ENCODE results near the gene NAA15.
"Not testable (repeated sequence)": the region's sequence is repeated elsewhere in the genome, so short reads cannot be mapped to it uniquely, and the experiment has no call there.

Gene NAA15

GRCh38 chr4:139301113-139301820, at the start of gene NAA15:
Gene NAA15 (plus strand): TSS chr4:139301505. CDS start chr4:139301778, 273 bp downstream.
- peak; percentile 95 to 98 for DNase-seq

DNA sequence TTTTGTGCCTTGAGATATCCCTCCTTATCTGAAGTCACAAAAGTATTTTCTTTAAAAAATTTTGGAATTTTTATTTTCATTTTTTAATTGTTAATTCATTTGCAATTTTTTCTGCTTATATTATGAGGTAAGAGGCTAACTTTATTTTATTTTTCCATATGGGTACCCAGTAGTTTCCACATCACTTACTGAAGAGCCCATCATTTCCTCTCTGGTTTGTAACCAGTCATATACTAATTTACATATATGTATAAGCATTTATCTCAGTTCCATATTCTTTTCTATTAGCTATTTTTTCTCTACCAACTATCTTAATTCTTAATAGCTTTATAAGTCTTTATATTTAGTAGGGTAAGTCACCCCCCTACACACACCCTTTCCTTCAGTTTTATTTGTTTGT, 48.3 kb upstream of the NAA15 start:
- DNase-seq, result no peak

DNA sequence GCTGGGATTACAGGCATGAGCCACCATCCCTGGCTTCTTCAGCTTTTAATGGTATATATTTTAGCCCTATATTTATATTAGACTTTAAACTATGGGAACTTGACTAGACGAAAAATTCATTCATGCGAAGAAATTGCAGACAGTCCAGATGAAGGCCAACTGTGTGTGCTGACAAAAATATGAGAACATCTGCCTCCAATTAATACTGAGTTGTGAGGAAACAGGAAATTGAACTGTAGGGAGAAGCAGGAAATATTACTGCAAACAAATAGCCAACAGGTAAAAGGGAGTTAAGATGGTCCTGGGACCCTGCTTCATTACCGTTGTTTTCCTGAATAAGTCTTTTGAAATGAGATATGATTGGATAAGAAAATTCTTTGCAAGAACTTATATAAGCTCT, 47.6 kb upstream of the NAA15 start:
- no peak for DNase-seq

- DNase-seq, result not testable (repeated sequence)
Measured at GRCh38 chr4:139255581-139255980, 45.7 kb upstream of the NAA15 start.

- no peak for DNase-seq
Measured at GRCh38 chr4:139256349-139256748, 45.0 kb upstream of the NAA15 start.

- no peak for DNase-seq
Measured at GRCh38 chr4:139265654-139266053, 35.7 kb upstream of the NAA15 start.

DNA sequence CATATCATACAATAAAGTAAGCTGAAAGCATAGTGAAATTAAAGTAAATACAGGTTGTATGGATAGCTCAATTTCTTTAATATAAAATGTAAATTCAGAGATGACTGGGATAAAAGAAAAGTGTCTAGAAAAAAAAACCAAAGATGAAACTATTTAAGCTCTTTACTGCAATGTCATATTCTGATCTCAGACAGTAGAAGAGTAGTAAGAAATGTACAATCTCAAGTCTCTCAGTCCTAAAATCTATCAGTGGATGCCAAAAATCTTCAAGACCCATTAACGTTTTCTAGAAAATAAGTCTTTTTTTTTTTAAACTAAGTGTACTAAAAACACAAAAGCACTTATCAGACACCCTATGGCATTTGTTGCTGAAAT, 35.1 kb upstream of the NAA15 start:
- DNase-seq, result no peak

DNA sequence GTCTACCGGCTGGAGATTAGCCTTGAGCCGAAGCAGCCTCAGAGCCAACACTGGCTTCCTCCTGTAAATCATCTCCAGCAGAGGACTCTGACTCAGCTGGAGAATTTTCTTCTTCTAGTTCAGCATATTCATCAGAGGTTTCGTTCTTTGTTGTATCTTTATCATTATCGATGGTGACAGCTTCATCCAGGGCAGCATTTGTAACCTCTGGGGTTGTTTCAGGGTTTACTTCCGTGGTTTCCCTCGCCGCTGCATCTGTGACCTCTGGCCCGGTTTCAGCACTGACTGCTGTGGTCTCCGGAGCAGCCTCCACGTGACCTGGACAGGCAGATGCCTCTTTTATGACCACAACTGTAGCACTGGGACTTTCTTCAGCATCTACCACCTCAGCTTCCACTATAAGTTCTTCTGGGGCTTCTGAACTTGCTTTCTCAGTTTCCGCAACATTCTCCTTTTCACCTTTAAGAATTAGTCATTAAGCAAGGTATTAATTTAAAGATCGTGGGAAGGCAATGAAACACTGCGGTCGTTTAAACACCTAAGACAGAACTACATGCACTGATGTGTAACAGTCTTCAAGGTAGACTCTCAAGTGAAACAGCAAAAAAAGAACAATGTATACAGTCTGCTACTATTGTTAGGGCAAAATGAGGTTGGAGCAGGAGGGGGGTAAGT, 34.6 kb upstream of the NAA15 start:
- peak in 1 of 2 experiments; percentile 12 for DNase-seq

GRCh38 chr4:139267301-139267700, 34.0 kb upstream of the NAA15 start:
- DNase-seq, result no peak

DNA sequence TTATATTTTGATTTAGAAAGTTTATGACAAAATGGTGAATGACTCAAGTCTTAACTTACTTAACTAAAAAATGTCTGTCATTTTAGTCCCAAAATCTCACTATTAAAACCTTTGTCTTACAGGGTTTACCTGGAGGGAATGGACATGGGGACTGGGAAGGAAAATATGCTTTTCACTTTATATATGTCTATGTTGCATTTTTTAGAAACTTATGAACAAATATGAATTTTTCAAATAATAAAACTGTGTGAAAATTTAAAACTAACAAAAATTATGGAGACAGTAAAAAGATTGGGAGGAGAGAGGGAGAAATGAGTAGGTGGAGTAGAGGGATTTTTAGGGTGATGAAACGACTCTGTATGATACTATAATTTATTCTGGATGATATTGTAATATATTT, 27.5 kb upstream of the NAA15 start:
- DNase-seq, result no peak

DNA sequence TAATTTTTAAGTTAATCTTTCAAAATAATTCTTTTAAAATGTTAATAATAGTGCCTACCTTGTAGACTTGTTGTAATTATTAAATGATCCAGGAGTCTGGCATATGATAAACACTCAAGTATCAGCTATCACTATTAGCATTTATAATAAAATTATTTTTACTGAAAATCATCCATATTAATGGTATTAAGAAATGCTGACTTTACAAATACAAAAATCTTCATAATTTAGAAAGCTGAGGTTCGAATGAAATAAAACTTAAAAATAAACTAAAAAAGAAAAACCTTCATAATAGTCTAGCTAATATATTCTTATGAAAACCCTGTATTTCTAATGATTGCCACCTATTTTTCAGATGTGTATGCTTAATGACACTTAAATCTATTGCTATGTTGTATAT, 26.5 kb upstream of the NAA15 start:
- DNase-seq, result no peak

DNA sequence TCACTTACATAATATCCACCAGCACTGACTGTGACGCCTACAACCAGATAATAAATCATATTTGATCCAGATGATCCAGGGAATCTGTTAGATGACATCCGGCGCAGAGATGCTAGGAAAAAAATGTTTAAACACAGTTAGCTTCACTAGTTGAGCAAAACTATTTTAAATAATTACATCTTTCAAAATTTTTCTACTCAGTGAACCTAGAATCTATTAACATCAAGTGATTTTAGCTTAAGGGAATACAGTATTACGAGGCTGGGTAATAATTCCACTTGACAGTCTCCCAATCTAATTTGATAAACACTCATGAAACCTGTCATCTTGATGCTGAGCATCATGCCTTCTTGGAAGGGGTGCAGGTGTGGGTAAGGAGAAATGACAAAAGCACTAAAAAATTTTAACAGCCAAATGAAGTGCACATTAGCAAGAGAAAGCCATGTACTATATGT, 26.0 kb upstream of the NAA15 start:
- DNase-seq, result no peak

DNA sequence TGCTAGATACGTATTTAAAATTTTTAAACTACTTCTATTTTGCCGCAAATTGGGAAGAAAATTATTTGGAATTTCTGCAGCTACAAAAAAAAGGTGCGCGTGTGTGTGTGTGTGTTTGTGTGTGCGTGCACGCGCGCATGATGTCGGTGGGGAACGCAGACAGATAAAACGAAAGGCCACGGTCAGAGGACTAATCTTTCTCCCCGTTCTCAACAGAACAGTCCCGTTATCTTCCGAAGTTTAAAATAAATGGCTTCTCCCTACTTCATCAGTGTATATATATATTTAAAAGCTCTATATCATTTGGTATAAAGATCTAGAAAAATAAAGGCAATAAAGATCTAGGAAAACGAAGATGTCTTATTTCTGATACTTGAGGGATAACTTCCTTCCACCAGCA, 22.8 kb upstream of the NAA15 start:
- no peak for DNase-seq

DNA sequence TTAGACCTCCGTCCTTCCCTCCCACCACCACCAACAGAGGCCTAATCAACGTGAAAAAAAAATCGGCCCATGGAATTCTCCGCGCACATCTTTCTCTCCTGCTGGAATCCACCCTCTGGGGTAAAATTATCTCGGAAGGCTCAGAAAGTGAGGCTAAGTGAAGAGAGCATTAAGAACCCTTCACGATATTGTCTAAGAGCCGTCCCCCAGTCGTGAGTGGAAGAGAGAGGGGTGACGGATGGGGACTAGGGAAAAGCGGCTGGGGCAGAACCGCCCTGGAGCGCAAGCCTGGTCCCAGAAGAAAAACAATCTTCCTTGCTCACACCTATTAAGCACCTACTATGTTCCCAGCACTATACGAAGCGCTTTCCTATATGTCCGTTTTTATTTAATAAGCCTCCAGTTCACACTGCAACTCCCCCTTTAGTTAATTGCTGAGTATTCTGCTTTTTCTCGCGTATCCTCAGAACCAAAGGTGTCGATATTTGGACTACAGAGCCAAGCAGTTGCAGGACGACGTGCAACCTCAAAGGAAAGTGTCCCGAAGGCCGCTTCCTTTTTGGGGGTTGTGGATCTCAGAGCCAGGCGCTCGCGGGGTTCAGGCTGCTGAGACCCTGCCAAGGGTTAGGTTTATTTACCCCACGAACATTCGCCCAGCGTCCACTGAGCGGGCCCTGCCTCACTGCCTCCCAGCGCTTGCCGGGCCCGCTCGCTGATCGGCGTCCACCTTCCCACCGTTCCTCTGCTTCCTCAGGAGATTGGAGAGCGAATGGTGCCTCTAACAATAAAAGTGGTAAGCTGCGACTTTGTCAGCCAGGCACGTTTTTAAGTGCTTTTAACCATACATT, 22.2 kb upstream of the NAA15 start:
- DNase-seq, result no peak

DNA sequence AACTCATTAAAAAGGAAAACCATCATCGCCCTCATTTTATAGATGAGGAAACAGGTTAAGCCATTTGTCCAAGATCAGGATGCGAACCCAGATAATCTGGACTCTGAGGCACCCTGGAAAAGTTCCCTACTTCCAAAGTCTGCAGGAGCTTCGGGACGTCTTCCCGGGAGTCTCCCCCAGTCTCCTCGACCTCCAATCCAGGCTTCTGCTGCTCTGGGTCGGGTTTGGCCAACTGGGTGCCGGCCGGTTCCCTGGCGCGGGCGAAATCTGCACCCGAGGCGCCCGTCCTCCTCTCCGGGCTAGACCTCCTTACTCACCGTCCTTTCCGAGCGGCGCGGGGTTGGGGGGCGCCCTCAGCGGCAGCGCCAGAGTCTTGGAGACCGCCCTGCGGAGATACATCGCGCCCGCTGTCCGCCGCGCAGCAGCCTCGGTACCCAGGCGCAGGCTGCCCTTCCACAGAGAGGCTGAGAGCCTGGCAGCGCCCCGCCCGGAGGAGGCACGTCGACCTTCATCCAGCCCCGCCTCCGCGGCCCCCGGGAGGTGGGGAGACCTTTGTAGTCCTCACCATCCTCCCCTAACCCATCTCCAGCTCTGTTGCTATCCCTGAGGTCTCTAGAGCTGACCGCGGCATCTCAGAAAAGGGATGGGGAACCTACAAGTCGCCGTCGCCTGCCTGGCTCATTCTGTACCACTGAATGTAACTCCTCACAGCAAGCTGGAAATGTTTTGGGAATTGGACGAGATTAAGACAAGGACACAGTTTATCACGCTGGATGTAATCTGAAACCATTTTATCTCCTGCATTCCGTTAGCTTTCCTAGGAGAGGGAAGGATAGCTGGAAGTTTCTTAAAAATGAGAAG, 21.3 kb upstream of the NAA15 start, which contains the start of gene MGARP:
Gene MGARP, minus strand, starts transcription at position 466 of the 861 bp plus-strand sequence. Its CDS starts 67 bp downstream, at position 399.
- no peak for DNase-seq

GRCh38 chr4:139282065-139282720, 19.1 kb upstream of the NAA15 start:
- DNase-seq, result no peak

DNA sequence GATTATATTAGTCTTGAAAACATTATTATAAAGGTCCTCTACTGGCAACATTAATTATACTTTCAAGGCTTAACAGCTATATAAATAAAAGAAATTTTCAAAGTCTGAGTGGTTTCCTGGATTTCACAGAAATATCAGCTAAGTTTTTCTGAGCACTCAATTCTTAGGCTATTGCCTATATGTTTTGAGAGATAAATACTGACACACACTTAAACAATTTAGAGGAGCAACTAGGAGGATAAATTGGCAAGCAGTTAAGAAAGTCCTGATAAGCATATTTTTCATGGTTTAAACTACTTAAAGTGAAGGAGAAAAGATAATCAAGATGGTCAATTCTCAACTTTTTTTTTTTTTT, 18.6 kb upstream of the NAA15 start:
- no peak for DNase-seq

- DNase-seq, result no peak
Measured at GRCh38 chr4:139286186-139286698, 15.1 kb upstream of the NAA15 start.

DNA sequence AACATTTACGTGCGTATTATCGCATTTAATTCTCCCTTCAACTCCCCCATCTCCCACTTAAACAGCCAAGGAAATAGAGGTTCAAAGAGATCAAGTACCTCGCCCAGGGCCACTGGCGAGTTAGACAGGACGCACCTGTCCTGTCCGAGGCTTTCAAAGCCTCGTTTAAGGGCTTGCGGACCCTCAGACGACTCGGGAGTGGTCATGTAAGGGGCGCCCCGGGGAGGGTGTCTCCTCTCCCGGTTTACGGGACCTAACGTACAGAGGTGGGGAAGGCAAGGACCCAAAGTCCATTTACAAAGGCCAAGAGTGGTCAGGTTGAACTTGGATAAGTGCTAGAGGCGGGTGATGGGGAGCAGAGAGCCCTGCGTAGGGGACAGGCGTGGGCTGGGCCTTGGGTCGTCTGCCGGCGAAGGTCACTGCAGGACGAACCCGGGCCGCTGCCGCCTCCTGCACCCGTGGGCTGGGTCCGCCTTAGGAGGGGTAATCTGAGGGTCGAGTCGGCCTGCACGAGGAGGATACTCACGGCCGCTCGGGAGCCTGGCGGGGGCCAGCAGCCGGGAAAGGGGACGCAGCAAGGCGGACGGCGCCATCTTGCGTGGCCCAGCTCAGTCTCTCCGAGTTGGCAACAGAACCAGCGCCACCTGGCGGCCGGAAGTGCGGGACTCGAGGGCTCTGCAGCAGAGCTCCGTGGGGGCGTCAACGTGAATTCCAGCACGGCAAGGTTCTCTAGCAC, 5.9 kb upstream of the NAA15 start:
- peak; percentile 86 to 96 for DNase-seq

DNA sequence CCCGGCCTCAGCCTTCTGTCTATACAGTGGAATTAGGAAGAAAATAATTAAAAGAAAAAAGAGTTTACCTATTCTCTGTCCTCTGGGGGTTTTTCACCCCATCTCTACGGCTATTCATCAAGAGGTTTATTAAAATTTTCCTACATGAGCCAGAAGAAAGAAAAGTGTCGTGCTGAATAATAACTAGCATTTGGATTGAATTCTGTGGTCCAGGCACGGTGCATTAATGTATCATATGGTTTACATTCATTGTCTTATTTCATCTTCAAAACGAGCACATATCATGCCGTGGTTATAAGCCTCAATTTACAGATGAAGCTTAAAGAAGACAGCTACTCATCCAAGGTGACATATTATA, 5.4 kb upstream of the NAA15 start:
- no peak for DNase-seq

DNA sequence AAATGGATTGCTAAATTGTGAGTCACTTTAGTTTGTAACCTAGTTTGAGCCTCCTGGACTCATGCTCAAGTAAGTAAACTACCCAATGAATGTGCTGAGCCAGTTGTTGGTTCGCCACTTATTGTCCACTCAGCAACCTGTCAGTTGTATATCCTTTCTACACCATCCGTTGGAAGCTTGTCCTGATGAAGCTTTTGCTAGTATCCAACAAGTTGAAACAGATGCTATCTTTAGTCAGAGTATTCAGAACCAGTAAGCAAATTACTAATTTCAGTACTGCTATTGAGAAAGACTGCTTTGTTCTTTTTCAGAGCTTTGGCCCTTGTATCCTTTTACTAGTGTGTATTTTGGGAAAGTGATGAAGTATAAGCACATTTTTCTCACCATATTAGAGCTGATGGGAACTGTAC, 4.3 kb upstream of the NAA15 start:
- no peak for DNase-seq

Data from NCI-H446 (cell line).